Activated CD8-positive, alpha-beta memory T cell treated with anti-CD3 and anti-CD28 coated beads, Interleukin-2, amount 10 ng/mL, durations not matched to agents 7 days and 5 days (primary cell): ENCODE data around the gene RELL2. TPM values are rescaled to one million over a fixed set of nuclear protein-coding genes. Genes with fewer than 3 reads are reported as not detected.

Source experiments
- ATAC-seq: fragments of 150-1000 bp; cut with Tn5 transposase; one replicate; pipeline ENCODE4 v1.10.0; 2021; ENCODE audit warnings: moderate library complexity
- CTCF ChIA-PET: fragments of 350-600 bp; sonication (Branson Sonifier 250); formaldehyde crosslinking; loops from one replicate; lab custom pipeline; 2021; ENCODE audit warnings: antibody characterized with exemption; lab: Charles Lee
- DNase-seq: peaks from one replicate; pipeline ENCODE4 v3.0.0-alpha.2; 2020
- H3K27ac Mint-ChIP-seq: one replicate; pipeline ENCODE4 v1.8.0; 2021; ENCODE audit warnings: mild to moderate bottlenecking, mixed read lengths
- H3K27me3 Mint-ChIP-seq: one replicate; pipeline ENCODE4 v1.8.0; 2021; ENCODE audit warnings: mixed read lengths
- H3K36me3 Mint-ChIP-seq: one replicate; pipeline ENCODE4 v1.8.0; 2021; ENCODE audit warnings: mild to moderate bottlenecking, mixed read lengths
- H3K4me1 Mint-ChIP-seq: one replicate; pipeline ENCODE4 v1.8.0; 2021; ENCODE audit warnings: mixed read lengths
- H3K4me3 Mint-ChIP-seq: one replicate; pipeline ENCODE4 v1.8.0; 2021; ENCODE audit warnings: mild to moderate bottlenecking, moderate library complexity, mixed read lengths
- H3K9me3 Mint-ChIP-seq: one replicate; pipeline ENCODE4 v1.8.0; 2022; ENCODE audit warnings: low read depth, mixed read lengths
- total RNA-seq, 2 experiments: library from RNA; stranded (reverse); gene quantifications; one replicate each; pipeline ENCODE4 v1.2.3, GENCODE V29; 2021

Gene RELL2
- total RNA-seq, 2 experiments from 2014 or later: 28.0 to 35.8 TPM

- ATAC-seq (no peak), DNase-seq (no peak)
- H3K36me3 Mint-ChIP-seq: peaks cover 10% of the 10 kb centered on the region
- no peaks in the 10 kb centered on the region for H3K27me3 Mint-ChIP-seq
- CTCF ChIA-PET: interaction anchor here (0.7 to 8.7 kb wide), 7 partner anchors 10 to 73 kb away, joined by 3 to 121 read pairs (median 6); partner anchors contain the start of genes DIAPH1 and FCHSD1
- H3K4me3 Mint-ChIP-seq: no peak overlapping the region
- H3K4me1 Mint-ChIP-seq: peaks cover 43% of the 10 kb centered on the region
- H3K27ac Mint-ChIP-seq: peak overlapping the region; percentile 54
- H3K9me3 Mint-ChIP-seq: no peaks in the 10 kb centered on the region
Measured at GRCh38 chr5:141640698-141641097, 3.9 kb downstream of the RELL2 start.

GRCh38 chr5:141641634-141642267 is 5.0 kb downstream of the RELL2 start:
- Mint-ChIP-seq H3K9me3 (no peaks in the 10 kb centered on the region), H3K4me1 (peaks cover 36% of the 10 kb centered on the region), H3K4me3 (no peak overlapping the region), H3K27ac (peak overlapping the region; percentile 82), H3K36me3 (peaks cover 14% of the 10 kb centered on the region), H3K27me3 (no peaks in the 10 kb centered on the region)
- ATAC-seq: peak; percentile 45
- CTCF ChIA-PET: interaction anchor here (1.3 to 2.8 kb wide), 8 partner anchors 8 to 75 kb away, joined by 3 to 9 read pairs (median 6); partner anchors contain the start of genes DIAPH1 and FCHSD1
- DNase-seq: peak; percentile 57

GRCh38 chr5:141646026-141646425 is 9.2 kb downstream of the RELL2 start:
- peaks cover 15% of the 10 kb centered on the region for H3K36me3 Mint-ChIP-seq
- ATAC-seq (no peak), DNase-seq (no peak)
- H3K4me3 Mint-ChIP-seq: no peak overlapping the region
- CTCF ChIA-PET: interaction anchor here (0.9 to 2.3 kb wide), 3 partner anchors 9 to 19 kb away, joined by 3 to 9 read pairs (median 3); partner anchors contain the start of genes HDAC3 and RELL2
- no peaks in the 10 kb centered on the region for H3K9me3 Mint-ChIP-seq
- H3K4me1 Mint-ChIP-seq: peaks cover 32% of the 10 kb centered on the region
- H3K27me3 Mint-ChIP-seq: no peaks in the 10 kb centered on the region
- no peak overlapping the region for H3K27ac Mint-ChIP-seq

GRCh38 chr5:141647242-141647641 is 10.4 kb downstream of the RELL2 start:
- Mint-ChIP-seq H3K4me1 (peaks cover 28% of the 10 kb centered on the region), H3K9me3 (no peaks in the 10 kb centered on the region), H3K27me3 (no peaks in the 10 kb centered on the region), H3K36me3 (peaks cover 9% of the 10 kb centered on the region), H3K27ac (no peak overlapping the region), H3K4me3 (no peak overlapping the region)
- DNase-seq (no peak), ATAC-seq (no peak)
- CTCF ChIA-PET: interaction anchor here (0.9 to 2.3 kb wide), 6 partner anchors 10 to 83 kb away, joined by 3 to 9 read pairs (median 4); partner anchors contain the start of genes DIAPH1, HDAC3 and RELL2

GRCh38 chr5:141647851-141648250 is 11.1 kb downstream of the RELL2 start:
- H3K36me3 Mint-ChIP-seq: peaks cover 9% of the 10 kb centered on the region
- CTCF ChIA-PET: interaction anchor here (0.9 to 1.5 kb wide), 4 partner anchors 11 to 44 kb away, joined by 3 to 5 read pairs (median 4); partner anchors contain the start of genes DIAPH1, HDAC3 and RELL2
- DNase-seq (no peak), ATAC-seq (no peak)
- H3K4me1 Mint-ChIP-seq: peaks cover 28% of the 10 kb centered on the region
- H3K9me3 Mint-ChIP-seq: no peaks in the 10 kb centered on the region
- H3K4me3 Mint-ChIP-seq: no peak overlapping the region
- no peak overlapping the region for H3K27ac Mint-ChIP-seq
- no peaks in the 10 kb centered on the region for H3K27me3 Mint-ChIP-seq

- H3K4me1 Mint-ChIP-seq: peaks cover 27% of the 10 kb centered on the region
- no peaks in the 10 kb centered on the region for H3K9me3 Mint-ChIP-seq
- CTCF ChIA-PET: interaction anchor here (0.7 to 1.4 kb wide), 2 partner anchors 28 to 43 kb away, joined by 3 to 5 read pairs; no protein-coding TSS in a partner anchor
- peaks cover 7% of the 10 kb centered on the region for H3K36me3 Mint-ChIP-seq
- no peak overlapping the region for H3K4me3 Mint-ChIP-seq
- H3K27me3 Mint-ChIP-seq: no peaks in the 10 kb centered on the region
- no peak for ATAC-seq
- no peak overlapping the region for H3K27ac Mint-ChIP-seq
- DNase-seq: no peak
Measured at GRCh38 chr5:141649056-141649688, 12.4 kb downstream of the RELL2 start.

GRCh38 chr5:141649972-141650371 is 13.2 kb downstream of the RELL2 start:
- Mint-ChIP-seq H3K9me3 (no peaks in the 10 kb centered on the region), H3K36me3 (peaks cover 7% of the 10 kb centered on the region), H3K27ac (peak overlapping the region; percentile 30), H3K27me3 (no peaks in the 10 kb centered on the region), H3K4me1 (peaks cover 27% of the 10 kb centered on the region), H3K4me3 (peak overlapping the region; percentile 43)
- DNase-seq (no peak), ATAC-seq (no peak)
- CTCF ChIA-PET: interaction anchor here (0.7 to 2.4 kb wide), 2 partner anchors 29 to 43 kb away, joined by 3 to 18 read pairs; no protein-coding TSS in a partner anchor

GRCh38 chr5:141650851-141651727 is 14.3 kb downstream of the RELL2 start, which contains the start of gene FCHSD1:
Gene FCHSD1, minus strand, starts transcription at chr5:141651418. Its CDS starts 50 bp downstream, at chr5:141651368.
- peak; percentile 98 for ATAC-seq
- DNase-seq: peak; percentile 92
- Mint-ChIP-seq H3K9me3 (no peaks in the 10 kb centered on the region), H3K27ac (peak within 1 kb of the TSS; percentile 95), H3K4me1 (peaks cover 27% of the 10 kb centered on the region), H3K36me3 (peaks cover 4% of the 10 kb centered on the region), H3K27me3 (no peaks in the 10 kb centered on the region), H3K4me3 (peak within 1 kb of the TSS; percentile 93)
- CTCF ChIA-PET: interaction anchor here (0.7 to 3.1 kb wide), 19 partner anchors 9 to 318 kb away, joined by 3 to 18 read pairs (median 5); partner anchors contain the start of genes DIAPH1, HDAC3, PCDH1 and RELL2

- H3K27ac Mint-ChIP-seq: peak overlapping the region; percentile 69
- no peaks in the 10 kb centered on the region for H3K27me3 Mint-ChIP-seq
- peaks cover 2% of the 10 kb centered on the region for H3K36me3 Mint-ChIP-seq
Measured at GRCh38 chr5:141651728-141652105, 14.9 kb downstream of the RELL2 start.

GRCh38 chr5:141654298-141654697 is 17.5 kb downstream of the RELL2 start:
- H3K27ac Mint-ChIP-seq: no peak overlapping the region
- no peak overlapping the region for H3K4me3 Mint-ChIP-seq
- peaks cover 3% of the 10 kb centered on the region for H3K36me3 Mint-ChIP-seq
- CTCF ChIA-PET: interaction anchor here (0.7 to 1.3 kb wide), 6 partner anchors 10 to 284 kb away, joined by 3 to 6 read pairs (median 4); partner anchors contain the start of genes PCDH1 and PCDHGB3
- no peak for ATAC-seq
- H3K27me3 Mint-ChIP-seq: no peaks in the 10 kb centered on the region
- no peaks in the 10 kb centered on the region for H3K9me3 Mint-ChIP-seq
- H3K4me1 Mint-ChIP-seq: peaks cover 22% of the 10 kb centered on the region
- DNase-seq: no peak

More at GRCh38 chr5:141651728-141652105, 14.9 kb downstream of the RELL2 start:
- no peaks in the 10 kb centered on the region for H3K9me3 Mint-ChIP-seq
- CTCF ChIA-PET: interaction anchor here (0.9 to 3.1 kb wide), 16 partner anchors 10 to 317 kb away, joined by 3 to 18 read pairs (median 6); partner anchors contain the start of genes DIAPH1, HDAC3, PCDH1 and RELL2
- H3K4me1 Mint-ChIP-seq: peaks cover 27% of the 10 kb centered on the region
- H3K4me3 Mint-ChIP-seq: peak overlapping the region; percentile 93
- no peak for DNase-seq
- no peak for ATAC-seq

GRCh38 chr5:141655020-141655419 is 18.2 kb downstream of the RELL2 start:
- Mint-ChIP-seq H3K4me1 (peaks cover 19% of the 10 kb centered on the region), H3K27ac (no peak overlapping the region), H3K9me3 (no peaks in the 10 kb centered on the region), H3K36me3 (peaks cover 3% of the 10 kb centered on the region), H3K4me3 (no peak overlapping the region), H3K27me3 (no peaks in the 10 kb centered on the region)
- DNase-seq: no peak
- no peak for ATAC-seq
- CTCF ChIA-PET: interaction anchor here (0.7 to 1.3 kb wide), 2 partner anchors 10 to 25 kb away, joined by 3 to 6 read pairs; no protein-coding TSS in a partner anchor

GRCh38 chr5:141656396-141656795 is 19.6 kb downstream of the RELL2 start:
- Mint-ChIP-seq H3K36me3 (peaks cover 3% of the 10 kb centered on the region), H3K27ac (no peak overlapping the region), H3K27me3 (no peaks in the 10 kb centered on the region), H3K9me3 (no peaks in the 10 kb centered on the region), H3K4me1 (peaks cover 12% of the 10 kb centered on the region), H3K4me3 (no peak overlapping the region)
- ATAC-seq (no peak), DNase-seq (no peak)
- CTCF ChIA-PET: interaction anchor here (0.8 kb wide), 1 partner anchor 9 kb away, joined by 3 read pairs; no protein-coding TSS in a partner anchor
